ENCODE measurements around the gene NMRK2.
"Not testable (repeated sequence)": the region's sequence is repeated elsewhere in the genome, so short reads cannot be mapped to it uniquely, and the experiment has no call there.

The NMRK2 gene, protein sequence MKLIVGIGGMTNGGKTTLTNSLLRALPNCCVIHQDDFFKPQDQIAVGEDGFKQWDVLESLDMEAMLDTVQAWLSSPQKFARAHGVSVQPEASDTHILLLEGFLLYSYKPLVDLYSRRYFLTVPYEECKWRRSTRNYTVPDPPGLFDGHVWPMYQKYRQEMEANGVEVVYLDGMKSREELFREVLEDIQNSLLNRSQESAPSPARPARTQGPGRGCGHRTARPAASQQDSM

DNA sequence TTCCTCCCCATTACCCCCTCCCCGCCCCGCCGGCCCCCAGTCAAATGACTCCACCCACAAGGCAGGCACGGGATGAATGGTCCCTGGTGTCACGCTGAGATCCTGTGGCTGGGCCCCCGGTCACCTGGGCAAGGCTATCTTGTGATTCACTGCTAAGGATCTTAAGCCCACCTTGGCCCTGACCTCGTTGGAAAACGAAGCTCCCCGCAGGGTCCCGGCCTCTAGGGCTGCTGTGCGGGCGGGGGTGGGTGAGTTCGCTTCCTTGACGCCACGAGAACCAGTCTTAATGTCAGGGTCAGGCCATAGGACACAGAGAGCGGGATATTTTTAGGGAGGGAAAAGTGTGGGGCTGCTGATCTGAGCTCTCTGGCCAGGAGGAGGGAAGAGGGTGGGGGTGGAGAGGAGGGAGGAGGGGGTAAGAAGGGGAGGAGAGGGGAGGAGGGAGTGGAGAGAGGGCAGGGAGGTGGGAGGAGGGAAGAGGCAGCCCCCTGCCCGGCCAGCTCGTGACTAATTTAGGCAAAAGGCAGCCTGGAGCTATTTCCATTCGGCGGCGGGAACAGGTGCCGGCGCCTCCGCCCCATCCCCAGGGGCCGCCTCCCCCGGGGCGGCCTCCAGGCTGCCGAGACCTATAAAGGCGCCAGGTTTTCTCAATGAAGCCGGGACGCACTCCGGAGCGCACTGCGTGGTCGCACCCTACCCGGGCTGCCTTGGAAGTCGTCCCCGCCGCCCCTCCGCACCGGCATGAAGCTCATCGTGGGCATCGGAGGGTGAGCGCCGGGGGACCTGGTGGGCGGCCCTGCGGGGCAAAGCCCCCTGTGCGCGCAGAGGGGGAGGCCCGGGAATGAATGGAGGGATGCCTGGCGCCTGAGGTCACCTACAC lies at the start of gene NMRK2:
TSS of gene NMRK2 (plus strand) at position 139 of the 880 bp plus-strand sequence. CDS start at position 742, 603 bp downstream.
- DNase-seq = no peak

DNA sequence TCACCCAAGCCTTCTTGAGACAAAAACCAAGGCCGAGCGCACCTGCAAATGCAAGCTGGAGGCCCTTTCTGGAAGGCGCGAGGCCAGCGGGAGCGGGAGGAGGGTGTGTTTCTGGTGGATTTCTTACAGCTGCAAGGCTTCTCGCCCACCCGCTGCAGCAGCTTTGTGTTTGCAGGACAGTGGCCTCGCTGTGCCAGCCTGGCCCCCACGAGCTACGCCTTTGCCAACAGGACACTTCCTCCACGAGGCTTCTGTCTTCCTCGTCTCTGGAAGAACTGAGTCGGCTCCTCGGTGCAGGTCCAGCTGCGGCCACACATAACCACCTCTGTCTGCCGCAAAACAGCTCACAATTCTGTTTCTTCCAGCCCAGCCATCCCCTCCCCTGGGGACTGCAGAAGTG lies 42.3 kb upstream of the NMRK2 start:
- no peak for DNase-seq

DNA sequence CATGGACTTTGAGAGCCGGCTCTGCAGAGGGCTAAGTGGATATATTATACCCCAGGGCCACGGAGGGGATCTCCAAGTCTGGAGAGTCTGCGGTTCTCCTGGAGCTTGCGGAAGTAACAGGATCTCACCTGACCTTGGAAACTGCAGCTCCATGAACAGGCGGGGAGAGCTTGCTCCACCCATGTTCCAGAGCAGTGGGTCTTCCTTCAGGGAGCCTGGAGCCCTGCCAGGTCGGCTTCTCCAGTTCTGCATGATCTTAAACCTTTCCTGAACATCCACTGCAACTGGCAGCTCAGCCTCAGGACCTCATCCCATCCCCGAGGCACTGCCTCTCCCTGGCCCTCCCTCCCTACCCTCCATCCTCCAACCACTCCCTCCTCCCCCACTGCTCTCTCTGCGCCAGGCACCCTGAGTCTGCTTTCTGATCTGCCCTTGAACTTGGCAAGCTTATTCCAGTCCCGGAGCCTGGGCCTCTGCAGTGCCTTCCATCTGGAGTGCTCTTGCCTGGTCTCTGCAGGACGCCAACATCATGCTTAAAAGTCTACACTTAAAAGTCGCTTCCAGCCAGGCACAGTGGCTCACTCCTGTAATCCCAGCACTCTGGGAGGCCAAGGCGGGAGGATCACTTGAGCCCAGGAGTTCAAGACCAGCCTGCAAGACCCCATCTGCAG lies 39.2 kb upstream of the NMRK2 start:
- no peak for DNase-seq

DNA sequence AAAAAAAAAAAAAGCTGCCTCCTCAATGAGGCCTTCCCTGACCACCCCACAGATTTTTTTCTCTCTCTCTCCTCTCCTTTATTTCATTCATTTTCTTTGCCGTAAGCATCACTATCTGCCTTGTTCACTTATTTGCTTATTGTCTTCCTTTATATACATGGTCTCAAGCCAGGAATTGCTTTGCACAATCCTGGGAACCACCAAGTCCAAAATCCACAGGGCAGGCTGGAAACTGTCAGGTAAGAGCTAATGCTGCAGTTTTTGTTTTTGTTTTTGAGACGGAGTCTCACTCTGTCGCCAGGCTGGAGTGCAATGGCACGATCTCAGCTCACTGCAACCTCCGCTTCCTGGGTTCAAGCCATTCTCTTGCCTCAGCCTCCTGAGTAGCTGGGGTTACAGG lies 37.9 kb upstream of the NMRK2 start:
- DNase-seq = not testable (repeated sequence)

DNA sequence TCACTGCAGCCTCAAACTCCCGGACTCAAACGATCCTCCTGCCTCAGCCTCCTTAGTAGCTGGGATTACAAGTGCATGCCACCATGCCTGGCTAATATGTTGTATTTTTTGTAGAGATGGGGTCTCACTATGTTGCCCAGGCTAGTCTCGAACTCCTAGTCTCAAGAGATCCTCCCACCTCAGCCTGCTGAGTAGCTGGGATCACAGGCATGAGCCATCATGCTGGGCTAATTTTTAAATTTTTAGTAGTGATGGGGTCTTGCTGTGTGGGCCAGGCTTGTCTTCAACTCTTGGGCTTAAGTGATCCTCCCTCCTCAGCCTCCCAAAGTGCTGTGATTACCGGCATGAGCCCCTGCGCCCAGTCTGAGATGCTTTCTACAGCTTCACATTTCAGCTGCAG lies 37.1 kb upstream of the NMRK2 start:
- no peak for DNase-seq

DNA sequence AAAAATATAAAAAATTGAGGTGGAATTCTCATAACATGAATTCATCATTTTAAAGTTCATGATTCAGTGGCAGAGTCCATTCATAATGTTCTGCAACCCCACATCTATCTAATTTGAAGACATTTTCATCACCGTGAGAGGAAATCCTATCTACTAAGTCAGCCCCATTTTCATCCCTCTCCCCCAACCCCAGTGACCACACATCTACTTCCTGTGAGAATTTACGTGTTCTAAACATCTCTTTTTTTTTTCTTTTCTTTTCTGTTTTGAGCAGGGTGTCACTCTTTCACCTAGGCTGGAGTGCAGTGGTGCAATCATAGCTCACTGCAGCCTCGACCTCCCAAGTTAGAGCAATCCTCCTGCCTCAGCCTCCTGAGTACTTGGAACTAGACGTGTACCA lies 34.9 kb upstream of the NMRK2 start:
- no peak for DNase-seq

DNA sequence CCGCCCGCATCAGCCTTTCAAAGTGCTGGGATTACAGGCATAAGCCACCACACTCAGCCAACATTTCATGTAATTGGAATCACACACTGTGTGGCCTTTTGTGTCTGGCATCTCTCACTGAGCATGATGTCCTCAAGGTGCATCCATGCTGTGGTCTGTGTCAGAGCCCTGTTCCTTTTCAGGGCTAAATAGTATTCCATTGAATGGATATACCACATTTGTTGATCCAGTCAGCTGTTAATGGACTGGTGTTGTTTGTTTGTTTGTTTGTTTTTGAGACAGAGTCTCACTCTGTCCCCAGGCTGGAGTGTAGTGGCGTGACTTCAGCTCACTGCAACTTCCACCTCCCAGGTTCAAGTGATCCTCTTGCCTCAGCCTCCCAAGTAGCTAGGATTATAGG lies 34.4 kb upstream of the NMRK2 start:
- no peak for DNase-seq

DNA sequence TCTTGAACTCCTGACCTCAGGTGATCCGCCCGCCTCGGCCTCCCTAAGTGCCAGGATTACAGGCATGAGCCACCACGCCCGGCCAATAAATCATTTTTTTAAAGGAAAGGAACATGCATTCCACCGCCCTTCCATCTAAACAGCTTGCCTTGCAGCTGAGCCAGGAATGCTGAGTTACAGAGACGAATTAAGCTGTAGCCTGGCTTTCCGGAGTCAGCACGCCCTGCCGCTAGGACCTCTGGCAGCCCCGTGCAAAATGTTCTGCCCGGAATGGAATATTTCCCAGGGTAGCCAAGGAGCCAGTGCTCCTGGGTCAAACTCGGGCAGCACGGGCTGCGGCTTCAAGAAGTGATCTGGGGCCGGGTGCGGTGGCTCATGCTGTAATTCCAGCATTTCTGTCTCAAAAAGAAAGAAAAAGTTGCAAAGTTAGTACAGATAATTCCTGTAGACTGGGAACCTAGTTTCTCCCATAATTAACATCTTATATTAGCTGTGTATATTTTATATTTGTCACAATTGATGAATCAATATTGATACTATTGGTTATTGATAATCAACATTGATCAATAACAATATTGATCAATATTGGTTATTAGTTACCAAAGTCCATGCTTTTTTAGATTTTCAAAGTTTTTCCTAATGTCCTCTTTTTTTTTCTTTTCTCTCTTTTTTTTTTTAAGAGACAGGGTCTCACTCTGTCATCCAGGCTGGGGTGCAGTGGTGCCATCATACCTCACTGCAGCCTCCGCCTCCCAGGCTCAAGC lies 33.2 kb upstream of the NMRK2 start:
- DNase-seq = no peak

DNA sequence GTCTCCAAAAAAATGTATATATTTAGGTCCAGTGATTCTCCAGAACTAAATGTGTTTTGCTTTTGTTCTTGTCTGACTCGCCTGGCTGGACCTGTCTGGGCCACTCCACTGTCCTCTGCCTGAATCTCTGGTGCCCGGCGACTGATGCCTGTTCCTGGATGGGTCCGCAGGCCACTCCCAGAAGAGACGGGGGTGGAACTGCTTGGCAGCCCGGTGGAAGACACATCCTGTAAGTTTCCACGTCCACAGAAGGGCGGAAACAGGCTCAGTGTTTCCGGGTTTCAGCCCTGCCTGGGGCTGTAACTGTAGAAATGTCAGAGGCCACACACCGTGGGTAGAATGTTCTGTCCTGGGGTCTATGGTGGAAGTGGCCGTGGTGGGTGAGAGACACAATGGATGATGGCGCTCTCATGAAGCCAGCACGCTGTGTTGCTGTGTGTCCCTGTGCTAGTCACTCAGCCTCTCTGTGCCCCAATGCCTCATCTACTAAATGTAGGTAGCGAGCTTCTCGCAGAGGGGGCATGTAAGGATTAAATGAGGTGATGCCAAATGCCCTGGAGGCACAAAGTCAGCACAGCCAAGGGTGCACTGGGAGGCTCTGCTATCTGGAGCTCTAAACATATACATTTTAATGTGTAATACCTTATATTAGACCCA lies 30.4 kb upstream of the NMRK2 start:
- DNase-seq = no peak

DNA sequence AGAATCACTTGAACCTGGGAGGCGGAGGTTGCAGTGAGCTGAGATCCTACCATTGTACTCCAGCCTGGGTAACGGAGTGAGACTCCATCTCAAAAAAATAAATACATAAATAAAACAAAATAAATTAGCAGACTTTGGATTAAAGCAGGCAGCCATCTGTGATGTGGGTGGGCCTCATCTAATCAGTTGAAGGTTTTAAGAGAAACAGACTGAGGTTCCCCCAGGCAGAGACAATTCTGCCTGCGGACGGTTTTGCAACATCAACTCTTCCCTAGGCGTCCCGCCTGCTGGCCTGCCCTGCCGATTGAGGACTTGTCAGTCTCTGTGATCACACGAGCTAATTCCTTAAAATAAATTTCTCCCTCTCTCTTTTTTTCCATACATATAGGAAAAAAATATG lies 28.6 kb upstream of the NMRK2 start:
- DNase-seq = no peak

DNA sequence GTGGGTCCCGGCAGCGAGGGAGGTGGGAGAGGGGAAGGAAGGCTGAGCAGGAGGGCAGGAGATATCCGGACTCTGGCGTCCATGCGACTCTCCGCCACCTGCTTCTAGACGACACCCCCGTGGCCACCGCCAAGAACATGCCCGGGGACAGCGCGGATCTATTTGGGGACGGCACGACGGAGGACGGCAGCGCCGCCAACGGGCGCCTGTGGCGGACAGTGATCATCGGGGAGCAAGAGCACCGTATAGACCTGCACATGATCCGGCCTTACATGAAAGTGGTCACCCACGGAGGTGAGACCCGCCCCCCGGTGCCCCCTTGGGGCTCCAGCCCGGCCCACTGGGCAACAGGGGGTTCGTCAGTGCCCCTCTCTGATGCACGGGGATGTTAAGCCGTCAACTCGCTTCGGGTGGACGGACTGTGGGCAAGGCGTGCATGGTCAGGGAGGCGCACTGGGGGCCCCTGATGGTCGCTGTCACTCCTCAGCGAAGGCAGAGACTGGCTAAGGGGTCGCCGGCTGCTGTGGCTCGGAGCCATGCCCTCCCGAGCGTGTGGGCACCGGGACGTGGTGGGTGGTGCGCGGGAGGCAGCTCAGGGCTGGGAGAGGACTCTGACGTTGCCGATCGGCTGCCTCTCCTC lies 25.1 kb upstream of the NMRK2 start:
- DNase-seq = no peak

DNA sequence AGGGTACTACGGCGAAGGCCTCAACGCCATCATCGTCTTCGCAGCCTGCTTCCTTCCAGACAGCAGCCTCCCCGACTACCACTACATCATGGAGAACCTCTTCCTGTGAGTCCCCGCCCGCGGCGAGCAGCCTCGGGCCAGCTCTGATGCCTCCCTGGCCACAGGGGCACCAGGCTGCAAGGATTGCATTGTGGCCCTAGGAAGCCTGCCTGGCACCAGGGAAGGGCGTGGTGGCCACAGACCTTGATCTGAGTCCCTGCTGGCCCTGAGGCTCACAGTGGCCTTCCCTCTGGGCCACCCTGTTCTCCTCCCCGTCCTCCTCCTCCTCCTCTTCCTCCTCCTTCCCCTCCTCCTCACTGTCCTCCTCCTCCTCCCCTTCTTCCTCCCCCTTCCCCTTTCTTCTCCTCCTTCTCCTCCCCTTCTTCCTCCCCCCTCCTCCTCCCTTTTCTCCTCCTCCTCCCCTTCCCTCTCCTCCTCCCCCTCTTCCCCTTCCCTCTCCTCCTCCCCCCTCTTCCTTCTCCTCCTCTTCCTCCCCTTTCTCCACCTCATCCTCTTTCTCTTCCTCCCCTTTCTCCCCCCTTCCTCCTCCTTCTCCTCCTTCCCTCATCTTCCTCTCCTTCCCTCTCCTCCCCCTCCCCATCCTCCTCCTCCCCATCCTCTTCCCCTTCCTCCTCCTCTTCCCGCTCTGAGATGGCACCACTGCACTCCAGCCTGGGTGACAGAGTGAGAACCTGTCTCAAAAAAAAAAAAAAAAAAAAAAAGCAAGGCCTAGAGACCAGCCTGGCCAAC lies 24.4 kb upstream of the NMRK2 start:
- DNase-seq = no peak

DNA sequence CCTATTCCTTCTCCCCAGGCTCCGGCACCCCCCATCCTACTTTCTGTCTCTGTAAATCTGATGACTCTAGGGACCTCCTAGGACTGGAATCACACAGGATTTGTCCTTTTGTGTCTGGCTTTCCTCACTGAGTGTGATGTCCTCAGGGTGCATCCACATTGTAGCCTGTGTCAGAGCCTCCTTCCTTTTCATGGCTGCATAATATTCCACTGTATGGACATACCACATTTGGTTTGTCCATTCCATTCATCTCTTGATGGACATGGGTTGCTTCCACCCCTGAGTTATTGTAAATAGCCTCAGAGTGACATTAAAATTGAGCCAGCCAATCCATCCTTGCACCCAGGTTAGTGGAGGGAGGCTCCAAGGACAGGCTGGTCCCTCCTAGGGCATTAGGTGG lies 22.8 kb upstream of the NMRK2 start:
- no peak for DNase-seq

DNA sequence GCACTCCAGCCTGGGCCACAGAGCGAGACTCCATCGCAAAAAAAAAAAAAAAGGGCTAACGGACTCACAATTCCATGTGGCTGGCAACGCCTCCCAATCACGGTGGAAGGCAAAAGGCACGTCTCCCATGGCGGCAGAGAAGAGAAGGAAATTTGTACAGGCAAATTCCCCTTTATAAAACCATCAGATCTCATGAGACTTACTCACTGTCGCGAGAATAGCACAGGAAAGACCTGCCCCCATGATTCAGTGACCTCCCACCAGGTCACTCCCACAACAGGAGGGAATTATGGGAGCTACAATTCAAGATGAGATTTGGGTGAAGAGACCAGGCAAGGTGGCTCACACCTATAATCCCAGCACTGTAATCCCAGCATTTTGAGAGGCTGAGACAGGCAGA lies 18.7 kb upstream of the NMRK2 start:
- no peak for DNase-seq

DNA sequence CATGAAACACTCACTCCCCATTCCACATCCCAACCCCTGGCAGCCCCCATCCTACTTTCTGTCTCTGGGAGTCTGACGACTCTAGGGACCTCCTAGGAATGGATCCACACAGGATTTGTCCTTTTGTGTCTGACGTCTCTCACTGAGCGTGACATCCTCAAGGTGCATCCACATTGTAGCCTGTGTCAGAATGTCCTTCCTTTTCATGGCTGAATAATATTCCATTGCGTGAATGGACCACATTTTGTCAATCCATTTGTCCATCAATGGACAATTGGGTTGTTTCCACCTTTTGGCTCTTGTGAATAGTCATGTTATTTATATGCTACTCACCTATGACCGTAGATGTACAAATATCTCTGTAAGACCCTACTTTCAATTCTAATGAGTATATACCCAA lies 16.8 kb upstream of the NMRK2 start:
- DNase-seq = no peak

DNA sequence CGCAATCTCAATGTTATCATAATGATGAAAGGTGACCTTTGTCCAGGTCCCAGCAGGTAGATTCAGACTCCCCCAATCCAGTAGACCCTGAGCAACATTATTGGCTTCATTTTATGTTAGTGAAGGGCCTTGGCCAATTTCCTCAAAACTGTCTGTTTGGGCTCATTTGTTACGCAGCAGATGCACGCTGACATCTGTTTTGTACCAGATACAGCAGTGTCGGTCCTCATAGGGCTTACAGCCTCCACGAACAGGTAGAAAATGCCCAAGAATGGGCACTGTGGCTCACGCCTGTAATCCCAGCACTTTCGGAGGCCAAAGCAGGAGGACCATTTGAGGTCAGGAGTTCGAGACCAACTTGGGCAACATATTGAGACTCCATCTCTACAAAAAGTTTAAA lies 13.1 kb upstream of the NMRK2 start:
- DNase-seq = no peak

DNA sequence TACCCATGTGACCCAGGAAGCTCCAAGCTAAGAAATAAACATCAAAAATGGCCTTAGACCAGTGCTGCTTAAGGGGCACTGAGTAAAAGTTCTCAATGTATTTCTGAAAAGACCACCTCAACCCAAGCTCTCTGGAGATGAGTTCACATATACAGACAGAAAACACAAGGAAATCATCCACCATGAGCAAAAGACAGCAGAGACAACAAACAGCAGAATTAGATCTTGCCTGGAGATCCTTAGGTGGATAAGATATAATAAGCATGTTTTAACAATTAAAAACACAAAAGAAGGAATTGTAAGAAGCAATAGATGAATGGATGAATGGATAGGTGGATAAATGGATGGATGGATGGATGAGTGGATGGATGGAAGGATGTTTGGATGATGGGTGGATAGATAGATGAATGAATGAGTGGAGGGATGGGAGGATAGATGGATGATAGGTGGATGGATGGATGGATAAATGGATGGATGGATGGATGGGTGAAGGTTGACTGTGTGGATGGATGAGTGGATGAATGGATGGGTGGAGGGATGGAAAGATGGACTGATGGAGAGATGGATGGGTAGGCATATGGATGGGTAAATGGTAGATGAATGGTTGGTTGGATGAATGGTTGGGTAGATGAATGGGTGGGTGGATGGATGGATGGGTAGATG lies 9.6 kb upstream of the NMRK2 start:
- no peak for DNase-seq

DNA sequence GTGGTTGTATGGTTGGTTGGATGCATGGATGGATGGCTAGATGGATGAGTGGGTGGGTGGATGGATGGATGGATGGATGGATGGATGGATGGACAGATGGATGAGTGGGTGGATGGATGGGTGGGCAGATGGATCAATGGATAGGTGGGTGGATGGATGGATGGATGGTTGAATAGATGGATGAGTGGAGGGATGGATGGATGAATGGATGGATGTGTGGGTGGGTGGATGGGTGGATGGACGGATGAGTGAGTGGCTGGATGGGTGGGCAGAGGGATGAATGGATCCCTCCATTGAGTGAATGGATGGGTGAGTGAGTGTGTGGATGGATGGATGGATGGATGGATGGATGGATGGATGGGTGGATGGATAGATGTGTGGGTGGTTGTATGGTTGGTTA lies 9.0 kb upstream of the NMRK2 start:
- no peak for DNase-seq

DNA sequence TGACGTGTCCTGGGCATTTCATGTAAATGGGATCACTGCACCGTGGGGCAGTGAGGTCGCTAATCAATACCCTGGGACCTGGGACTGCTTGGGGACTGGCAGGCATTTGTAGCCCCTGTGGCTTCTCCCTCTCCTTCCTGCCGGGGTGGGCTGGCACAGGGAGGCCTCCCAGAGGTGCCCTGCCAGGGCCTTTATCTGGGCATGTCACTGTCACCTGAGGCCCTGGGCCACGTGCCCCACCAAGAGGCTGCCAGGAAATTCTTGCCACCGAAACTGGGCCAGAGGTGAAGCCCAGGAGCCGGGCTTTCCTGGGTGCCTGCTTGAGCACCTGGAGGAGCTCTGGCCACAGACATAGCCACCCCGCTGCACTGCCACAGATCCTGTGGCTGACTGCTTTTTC lies 1.8 kb upstream of the NMRK2 start:
- no peak for DNase-seq

DNA sequence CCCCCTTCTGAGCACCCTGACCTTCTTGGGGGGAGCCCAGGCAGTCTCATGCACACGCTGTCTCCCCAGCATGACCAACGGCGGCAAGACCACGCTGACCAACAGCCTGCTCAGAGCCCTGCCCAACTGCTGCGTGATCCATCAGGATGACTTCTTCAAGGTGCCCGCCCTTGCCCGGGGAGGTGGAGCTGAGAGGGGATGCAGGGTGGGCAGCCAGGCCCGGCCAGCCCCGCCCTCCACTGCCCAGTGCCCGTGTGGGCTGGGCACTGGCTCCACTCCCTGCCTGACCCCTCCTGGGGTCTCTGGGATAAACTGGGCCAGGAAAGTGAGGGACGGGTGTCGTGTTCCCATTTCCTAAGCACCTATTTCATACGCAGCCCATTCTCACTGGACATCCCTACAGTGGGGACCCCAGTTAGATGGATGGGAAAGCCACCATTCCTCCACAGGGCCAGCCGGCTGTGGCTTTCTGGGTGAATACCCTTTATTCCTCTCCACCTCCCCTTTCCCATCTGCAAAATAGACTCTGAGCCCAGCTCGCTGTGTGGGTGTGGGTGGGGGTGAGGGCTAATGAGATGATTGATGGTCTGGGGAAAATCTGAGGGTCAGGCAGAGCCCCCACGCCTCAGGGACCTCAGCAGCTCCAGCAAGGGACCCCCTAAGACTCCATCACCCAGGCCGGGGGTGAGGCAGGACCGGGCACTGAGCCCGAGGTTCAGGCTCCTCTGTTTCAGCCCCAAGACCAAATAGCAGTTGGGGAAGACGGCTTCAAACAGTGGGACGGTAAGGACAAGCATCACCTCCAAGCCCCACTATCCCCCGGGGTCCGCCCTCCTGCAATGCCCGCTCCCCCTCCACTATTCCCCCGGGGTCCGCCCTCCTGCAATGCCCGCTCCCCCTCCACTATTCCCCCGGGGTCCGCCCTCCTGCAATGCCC lies 3.9 kb downstream of the NMRK2 start:
- no peak for DNase-seq
